Right lobe of liver (tissue), 6 donors: ENCODE measurements around the gene SPRR1A. TPM values are rescaled to one million over a fixed set of nuclear protein-coding genes. Genes with fewer than 3 reads are reported as not detected.

Source experiments
- ATAC-seq, 4 donors: fragments of 200-7000 bp; cut with Tn5 transposase; one replicate each; pipeline ENCODE4 v1.9.1; 2020; ENCODE audit warnings: mild to moderate bottlenecking in 4 of 4, moderate library complexity in 4 of 4
- DNase-seq, 3 donors: peaks; one replicate each; pipeline ENCODE4 v3.0.0-alpha.2; 2020
- H3K27ac ChIP-seq, 3 donors: fragments of 200-600 bp; one replicate each; pipeline ENCODE4 v1.8.0; 2022
- H3K27me3 ChIP-seq, 2 donors: fragments of 200-600 bp; one replicate each; pipeline ENCODE4 v1.8.0; 2022
- H3K36me3 ChIP-seq, 4 donors: fragments of 200-600 bp; sonication (generic) in 1 of 4; one replicate each; pipeline versions ENCODE4 v1.5.1 to v1.8.0; 2017 to 2022; ENCODE audit warnings: control low read depth in 1 of 4
- H3K4me1 ChIP-seq, 4 donors: fragments of 200-600 bp; sonication (generic) in 1 of 4; one replicate each; pipeline versions ENCODE4 v1.5.1 to v1.8.0; 2017 to 2022; ENCODE audit warnings: control low read depth in 1 of 4
- H3K4me3 ChIP-seq, 3 donors: fragments of 200-600 bp; one replicate each; pipeline ENCODE4 v1.8.0; 2022
- H3K9me3 ChIP-seq, 4 donors: fragments of 200-600 bp; sonication (generic) in 1 of 4; one replicate each; pipeline versions ENCODE4 v1.5.1 to v1.8.0; 2017 to 2022; ENCODE audit warnings: control low read depth in 1 of 4
- POLR2A ChIP-seq: fragments of 450-650 bp; IDR thresholded peaks from one replicate; pipeline ENCODE4 v1.6.1; 2017; ENCODE audit warnings: antibody characterized with exemption, mild to moderate bottlenecking
- WGBS: methylation state at CpG from one replicate; pipeline ENCODE4 v1.1.6; 2018; ENCODE audit warnings: low coverage, low lambda C conversion rate; ENCODE audit not compliant: insufficient coverage; ENCODE audit errors: missing lambda C conversion rate; 5-methylcytosine and 5-hydroxymethylcytosine counted together
- intact Hi-C, 2 donors: fragments of 100-400 bp; cut with DNase I; formaldehyde crosslinking; loops; one replicate each; pipeline versions ENCODE4 v1.11.2 to v1.14.1; 2022
- total RNA-seq, 6 experiments: library from RNA; depleted of rRNA in 2 of 6; stranded (reverse); fragments of >200 nt in 2 of 6; fragmentation: NEBNext Ultra II Directional in 3 of 6; extraction: Animal tissue kit (Norgen Biotek cat#: 25700) in 3 of 6; gene quantifications; one replicate each; pipeline versions ENCODE4 v1.1.0 to v1.2.4, GENCODE V29; 2016 to 2023
- TF ChIP-seq, protein P1 (sequence below), 4 donors: fragments of 200-600 bp in 3 of 4; fragments of 450-650 bp in 1 of 4; IDR thresholded peaks; one replicate each; pipeline versions ENCODE4 v1.5.1 to v1.8.0; 2016 to 2022; ENCODE audit warnings: antibody characterized with exemption in 4 of 4, mild to moderate bottlenecking in 2 of 4
- donor health status: DM: no; HTN: yes; CAD: no.
- donor health status: DM: no; HTN: no; CAD: no.
- donor health status: DM: no; HTN: no; CAD: no.
- donor health status: DM: no; HTN: yes; CAD: no.
- donor health status: DM: no; HTN: yes; CAD: no.

The SPRR1A gene
- total RNA-seq, 6 experiments from 2014 or later: not detected

DNA sequence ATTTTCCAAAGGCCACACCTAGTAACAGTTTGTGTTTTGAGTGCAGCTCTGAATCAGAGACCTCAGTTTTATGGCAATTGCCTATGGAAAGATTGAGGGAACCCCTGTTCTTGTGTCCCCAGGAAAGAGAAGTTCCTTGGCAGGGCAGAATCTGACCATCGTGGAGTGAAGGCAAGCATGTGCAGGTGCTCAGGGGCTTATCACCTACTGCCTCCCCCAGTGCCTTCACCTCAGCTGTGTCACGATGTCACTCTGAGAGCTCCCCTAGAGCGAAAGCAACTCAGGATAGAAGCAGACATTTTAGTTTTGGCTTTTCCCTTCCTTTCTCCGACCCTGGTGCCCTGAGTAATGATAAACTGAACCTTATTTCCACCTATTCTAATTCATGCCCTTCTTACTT is 1.8 kb upstream of the SPRR1A start:
- DNase-seq (no peak), ATAC-seq (no peak)
- Histone ChIP-seq H3K4me3 (no peak overlapping the region), H3K9me3 (no peaks in the 10 kb centered on the region), H3K27me3 (no peaks in the 10 kb centered on the region), H3K27ac (no peak overlapping the region), H3K4me1 (no peaks in the 10 kb centered on the region), H3K36me3 (no peaks in the 10 kb centered on the region)
- TF ChIP-seq POLR2A: no peak
- TF ChIP-seq, protein P1, sequence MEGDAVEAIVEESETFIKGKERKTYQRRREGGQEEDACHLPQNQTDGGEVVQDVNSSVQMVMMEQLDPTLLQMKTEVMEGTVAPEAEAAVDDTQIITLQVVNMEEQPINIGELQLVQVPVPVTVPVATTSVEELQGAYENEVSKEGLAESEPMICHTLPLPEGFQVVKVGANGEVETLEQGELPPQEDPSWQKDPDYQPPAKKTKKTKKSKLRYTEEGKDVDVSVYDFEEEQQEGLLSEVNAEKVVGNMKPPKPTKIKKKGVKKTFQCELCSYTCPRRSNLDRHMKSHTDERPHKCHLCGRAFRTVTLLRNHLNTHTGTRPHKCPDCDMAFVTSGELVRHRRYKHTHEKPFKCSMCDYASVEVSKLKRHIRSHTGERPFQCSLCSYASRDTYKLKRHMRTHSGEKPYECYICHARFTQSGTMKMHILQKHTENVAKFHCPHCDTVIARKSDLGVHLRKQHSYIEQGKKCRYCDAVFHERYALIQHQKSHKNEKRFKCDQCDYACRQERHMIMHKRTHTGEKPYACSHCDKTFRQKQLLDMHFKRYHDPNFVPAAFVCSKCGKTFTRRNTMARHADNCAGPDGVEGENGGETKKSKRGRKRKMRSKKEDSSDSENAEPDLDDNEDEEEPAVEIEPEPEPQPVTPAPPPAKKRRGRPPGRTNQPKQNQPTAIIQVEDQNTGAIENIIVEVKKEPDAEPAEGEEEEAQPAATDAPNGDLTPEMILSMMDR (IDR thresholded peaks at IDR 0.05): no peak
- WGBS: 18% methylated on average over 2 of the region's 4 CpGs
- intact Hi-C loops: no loop called here

DNA sequence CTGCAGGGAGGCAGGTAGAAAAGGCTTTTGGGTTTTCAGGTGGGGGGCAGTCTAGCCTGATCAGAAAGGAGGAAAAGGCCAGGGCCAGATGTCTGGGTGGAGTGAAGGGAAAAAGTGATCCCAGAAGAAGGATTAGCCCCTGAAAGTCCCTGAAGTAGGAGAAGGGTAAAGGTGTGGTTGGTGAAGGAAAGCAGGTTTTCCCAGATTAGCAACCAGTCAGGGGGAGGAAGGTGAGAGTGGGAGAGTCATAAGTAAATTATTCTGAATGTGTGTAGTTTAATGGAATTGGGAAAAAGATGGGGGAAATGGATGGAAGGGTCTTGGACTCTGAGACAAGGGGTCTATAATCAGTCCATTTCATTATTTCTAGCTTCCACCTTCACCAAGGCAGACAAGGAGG is 647 bp upstream of the SPRR1A start:
- DNase-seq (no peak), ATAC-seq (no peak)
- no peak for TF ChIP-seq POLR2A
- TF ChIP-seq, protein P1 (IDR thresholded peaks at IDR 0.05): no peak
- intact Hi-C loops: no loop called here
- Histone ChIP-seq H3K4me3 (no peak overlapping the region), H3K4me1 (no peaks in the 10 kb centered on the region), H3K36me3 (no peaks in the 10 kb centered on the region), H3K27me3 (no peaks in the 10 kb centered on the region), H3K9me3 (no peaks in the 10 kb centered on the region), H3K27ac (no peak overlapping the region)

DNA sequence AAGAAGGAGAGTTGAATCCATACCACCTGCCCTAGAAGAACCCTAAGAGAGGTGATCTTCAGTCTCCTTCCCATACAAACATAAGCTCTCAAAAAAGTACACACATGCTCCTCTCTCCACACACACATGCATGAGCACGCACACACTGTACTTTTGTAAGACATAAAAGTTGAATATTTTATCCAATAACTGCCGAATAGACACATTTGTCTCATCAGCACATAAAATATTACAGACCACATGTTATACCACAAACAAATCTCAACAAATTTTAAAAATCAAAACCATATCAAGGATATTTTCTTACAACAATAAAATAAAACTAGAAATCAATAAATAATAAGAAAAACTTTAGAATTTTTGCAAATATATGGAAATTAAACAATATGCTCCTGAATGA is 2.7 kb downstream of the SPRR1A start:
- intact Hi-C loops: no loop called here
- Histone ChIP-seq H3K4me3 (no peak overlapping the region), H3K27me3 (no peaks in the 10 kb centered on the region), H3K4me1 (no peaks in the 10 kb centered on the region), H3K9me3 (no peaks in the 10 kb centered on the region), H3K36me3 (no peaks in the 10 kb centered on the region), H3K27ac (no peak overlapping the region)
- ATAC-seq (no peak), DNase-seq (no peak)
- TF ChIP-seq, protein P1 (IDR thresholded peaks at IDR 0.05): no peak
- TF ChIP-seq POLR2A: no peak
- WGBS: 60% methylated on average over 2 of the region's 2 CpGs

DNA sequence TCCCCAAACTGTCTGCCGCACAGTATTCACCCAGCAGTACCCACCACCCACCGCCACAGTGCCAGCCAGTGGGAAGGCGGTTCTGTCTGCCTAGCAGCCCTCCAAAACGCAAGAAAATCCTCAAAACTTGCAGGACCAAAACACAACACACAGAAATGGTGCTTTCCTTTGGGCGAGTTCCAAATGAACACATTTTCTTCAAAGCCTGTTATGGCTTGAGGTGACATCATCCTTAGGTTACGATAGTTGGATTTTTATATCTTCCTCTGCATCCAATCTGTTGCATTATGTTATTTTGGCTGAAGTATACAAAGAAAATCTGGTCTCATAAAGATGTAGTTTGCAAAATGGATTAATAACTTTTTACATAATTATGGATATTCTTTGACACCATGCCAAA is 9.3 kb downstream of the SPRR1A start:
- no peaks in the 10 kb centered on the region for H3K36me3 ChIP-seq
- TF ChIP-seq, protein P1 (IDR thresholded peaks at IDR 0.05): no peak
- no peak for TF ChIP-seq POLR2A
- no peak for DNase-seq
- no peaks in the 10 kb centered on the region for H3K4me1 ChIP-seq
- H3K27me3 ChIP-seq: no peaks in the 10 kb centered on the region
- H3K4me3 ChIP-seq: no peak overlapping the region
- H3K9me3 ChIP-seq: no peaks in the 10 kb centered on the region
- intact Hi-C loops: no loop called here
- H3K27ac ChIP-seq: no peak overlapping the region
- 79% methylated on average over 6 of the region's 6 CpGs for WGBS
- ATAC-seq: no peak

DNA sequence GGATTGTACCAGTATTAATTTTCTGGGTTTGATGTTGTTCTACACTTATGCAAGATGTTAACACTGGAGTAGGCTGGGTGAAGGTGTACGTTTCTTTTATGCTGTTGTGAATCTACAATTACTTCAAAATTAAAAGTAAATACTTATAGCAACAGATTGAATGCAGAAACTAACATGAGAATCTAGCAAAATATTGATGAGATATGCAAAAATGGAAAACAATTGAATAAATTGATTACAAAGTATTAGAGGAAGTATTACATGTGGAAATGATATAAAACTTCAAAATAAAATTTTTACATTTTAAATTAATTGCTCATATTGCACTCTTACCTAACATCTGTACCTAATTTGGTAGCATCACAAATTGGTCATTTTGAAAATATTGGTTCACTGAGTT is 12.0 kb downstream of the SPRR1A start:
- H3K4me3 ChIP-seq: no peak overlapping the region
- H3K27ac ChIP-seq: no peak overlapping the region
- DNase-seq: no peak
- ATAC-seq: no peak
- H3K4me1 ChIP-seq: no peaks in the 10 kb centered on the region
- no peaks in the 10 kb centered on the region for H3K36me3 ChIP-seq
- 17% methylated on average over 1 of the region's 1 CpG for WGBS
- H3K9me3 ChIP-seq: no peaks in the 10 kb centered on the region
- TF ChIP-seq, protein P1 (IDR thresholded peaks at IDR 0.05): no peak
- TF ChIP-seq POLR2A: no peak
- H3K27me3 ChIP-seq: no peaks in the 10 kb centered on the region
- intact Hi-C loops: no loop called here
